B cell (primary cell): Measurements from ENCODE around the gene CAMK2G. TPM values are rescaled to one million over a fixed set of nuclear protein-coding genes. Genes with fewer than 3 reads are reported as not detected.
"Not testable (repeated sequence)": the region's sequence is repeated elsewhere in the genome, so short reads cannot be mapped to it uniquely, and the experiment has no call there.

Source experiments
- ATAC-seq: fragments of 200-7000 bp; cut with Tn5 transposase; one replicate; pipeline ENCODE4 v1.10.0; 2021; ENCODE audit warnings: low read depth, mild to moderate bottlenecking, moderate number of reproducible peaks, moderate library complexity
- CTCF ChIA-PET: fragments of 350-600 bp; sonication (Branson Sonifier 250); formaldehyde crosslinking; loops from one replicate; lab custom pipeline; 2021; ENCODE audit warnings: antibody characterized with exemption, inconsistent platforms; lab: Charles Lee
- POLR2A ChIA-PET: fragments of 350-600 bp; sonication (Branson Sonifier 250); formaldehyde crosslinking; loops from one replicate; lab custom pipeline; 2021; ENCODE audit warnings: antibody characterized with exemption; lab: Charles Lee
- DNase-seq: peaks from one replicate; pipeline ENCODE4 v3.0.0; 2013
- H2AFZ ChIP-seq: 2 replicates; pipeline ENCODE4 v1.6.1; 2012; ENCODE audit warnings: mild to moderate bottlenecking, low read depth, low read length; ENCODE audit not compliant: insufficient read depth, poor library complexity, severe bottlenecking
- H3K27ac ChIP-seq, 2 donors: 1 replicate in 1 of 2; 2 replicates in 1 of 2; pipeline ENCODE4 v1.5.1; 2012 to 2013; ENCODE audit warnings: low read length in 2 of 2, mild to moderate bottlenecking in 2 of 2, moderate library complexity in 1 of 2
- H3K27me3 ChIP-seq, 4 experiments: fragments of 200-600 bp in 1 of 4; sonication (generic) in 1 of 4; replicated peaks in 1 of 4; 1 replicate in 2 of 4; 2 replicates in 2 of 4; pipeline versions ENCODE4 v1.6.1 to v1.7.0; 2013 to 2016; ENCODE audit warnings: low read length in 3 of 4, mild to moderate bottlenecking in 2 of 4, mixed read lengths in 1 of 4, moderate library complexity in 1 of 4; ENCODE audit not compliant: insufficient read depth in 4 of 4, control insufficient read depth in 3 of 4; ENCODE audit errors: control extremely low read depth in 1 of 4
- H3K36me3 ChIP-seq, 2 experiments: replicated peaks in 1 of 2; 1 replicate in 1 of 2; 2 replicates in 1 of 2; pipeline versions ENCODE4 v1.6.1 to v1.7.1; 2013; ENCODE audit warnings: low read length in 1 of 2; ENCODE audit not compliant: insufficient read depth in 2 of 2, control insufficient read depth in 1 of 2; ENCODE audit errors: control extremely low read depth in 1 of 2, extremely low read depth in 1 of 2
- H3K4me1 ChIP-seq, 2 donors: fragments of 200-600 bp in 1 of 2; sonication (generic) in 1 of 2; 1 replicate in 1 of 2; 2 replicates in 1 of 2; pipeline versions ENCODE4 v1.5.1 to v1.6.1; 2013 to 2017; ENCODE audit warnings: low read length in 2 of 2; ENCODE audit not compliant: control insufficient read depth in 2 of 2, insufficient read depth in 2 of 2
- H3K4me2 ChIP-seq: replicated peaks from 2 replicates; pipeline ENCODE3; 2012; ENCODE audit warnings: mild to moderate bottlenecking, low read depth, low read length; ENCODE audit not compliant: poor library complexity, severe bottlenecking
- H3K4me3 ChIP-seq, 5 experiments: fragments of 200-600 bp in 1 of 5; sonication (generic) in 1 of 5; 1 replicate in 3 of 5; 2 replicates in 2 of 5; pipeline versions ENCODE4 v1.5.1 to v1.7.0; 2011 to 2016; ENCODE audit warnings: low read length in 4 of 5, mild to moderate bottlenecking in 4 of 5, low read depth in 2 of 5, control low read depth in 1 of 5, moderate library complexity in 1 of 5; ENCODE audit not compliant: insufficient read depth in 1 of 5; ENCODE audit errors: control extremely low read depth in 1 of 5, extremely low read depth in 1 of 5
- H3K79me2 ChIP-seq: fragments of 200-600 bp; sonication (generic); one replicate; pipeline ENCODE4 v1.6.0; 2016; ENCODE audit warnings: low read length; ENCODE audit not compliant: control insufficient read depth, insufficient read depth
- H3K9ac ChIP-seq: fragments of 200-600 bp; sonication (generic); 2 replicates; pipeline ENCODE4 v1.6.1; 2017; ENCODE audit warnings: mild to moderate bottlenecking, low read length, moderate library complexity
- H3K9me3 ChIP-seq, 3 donors: one replicate each; pipeline versions ENCODE4 v1.6.1 to v1.7.1; 2013; ENCODE audit warnings: low read length in 2 of 3; ENCODE audit not compliant: control insufficient read depth in 2 of 3, insufficient read depth in 1 of 3; ENCODE audit errors: control extremely low read depth in 1 of 3
- H4K20me1 ChIP-seq: 2 replicates; pipeline ENCODE4 v1.6.0; 2012; ENCODE audit warnings: mild to moderate bottlenecking, low read length; ENCODE audit not compliant: insufficient read depth, control insufficient read depth, poor library complexity, severe bottlenecking
- H3K27ac Mint-ChIP-seq: one replicate; pipeline ENCODE4 v1.8.0; 2021; ENCODE audit warnings: mixed read lengths
- H3K27me3 Mint-ChIP-seq: one replicate; pipeline ENCODE4 v1.8.0; 2021; ENCODE audit warnings: mixed read lengths
- H3K4me1 Mint-ChIP-seq: one replicate; pipeline ENCODE4 v1.8.0; 2021; ENCODE audit warnings: mixed read lengths
- H3K4me3 Mint-ChIP-seq: one replicate; pipeline ENCODE4 v1.8.0; 2021; ENCODE audit warnings: mixed read lengths
- H3K9me3 Mint-ChIP-seq: one replicate; pipeline ENCODE4 v1.8.0; 2022; ENCODE audit warnings: mixed read lengths; ENCODE audit not compliant: insufficient read depth
- CTCF ChIP-seq: fragments of 200-600 bp; IDR thresholded peaks from one replicate; pipeline ENCODE4 v1.8.0; 2022; ENCODE audit warnings: antibody characterized with exemption, mild to moderate bottlenecking
- EZH2 ChIP-seq: IDR thresholded peaks from 2 replicates; pipeline ENCODE4 v1.6.1; 2012; ENCODE audit warnings: borderline replicate concordance, low read depth, mild to moderate bottlenecking, moderate library complexity, low read length; ENCODE audit not compliant: insufficient read depth, poor library complexity, severe bottlenecking
- WGBS: methylation state at CpG from one replicate; pipeline ENCODE4 v1.1.5; 2013; ENCODE audit warnings: missing lambda C conversion rate; ENCODE audit not compliant: insufficient coverage; 5-methylcytosine and 5-hydroxymethylcytosine counted together
- intact Hi-C: fragments of 100-400 bp; cut with micrococcal nuclease; formaldehyde crosslinking; loops from one replicate; pipeline ENCODE4 v1.10.0; 2022
- polyA plus RNA-seq: library from polyadenylated mRNA; depleted of rRNA; stranded (reverse); fragments of >200 nt; gene quantifications from 2 replicates; pipeline ENCODE4 v1.2.3, GENCODE V29; 2012
- total RNA-seq, 2 donors: library from RNA; stranded (reverse); fragments of 120-200 nt in 1 of 2; gene quantifications; 1 replicate in 1 of 2; 2 replicates in 1 of 2; pipeline versions ENCODE4 v1.2.3 to v1.2.4, GENCODE V29; 2013 to 2022

CAMK2G gene
- total and polyA plus RNA-seq, 2 donors (not counting 1 experiment from before 2014, with no cell fraction given): 42.7 to 48.7 TPM

- Mint-ChIP-seq H3K4me3 (no peak overlapping the region), H3K4me1 (no peaks in the 10 kb centered on the region), H3K27me3 (no peaks in the 10 kb centered on the region), H3K27ac (no peak overlapping the region), H3K9me3 (no peaks in the 10 kb centered on the region)
- no peaks in the 10 kb centered on the region for H3K27me3 ChIP-seq
- intact Hi-C loops: no loop called here
- no peaks in the 10 kb centered on the region for H4K20me1 ChIP-seq
- H3K9me3 ChIP-seq: no peaks in the 10 kb centered on the region
- no peaks in the 10 kb centered on the region for H3K79me2 ChIP-seq
- 80% methylated on average over 1 of the region's 3 CpGs for WGBS
- H3K36me3 ChIP-seq: peaks cover 17 to 49% of the 10 kb centered on the region in 2 experiments
- DNase-seq (no peak), ATAC-seq (no peak)
- POLR2A ChIA-PET: interaction anchor here (0.6 kb wide), 1 partner anchor 42 kb away, joined by 7 read pairs; no protein-coding TSS in a partner anchor
- CTCF ChIA-PET: interaction anchor here (1.1 kb wide), 1 partner anchor 244 kb away, joined by 3 read pairs; no protein-coding TSS in a partner anchor
- no peak for TF ChIP-seq CTCF
- TF ChIP-seq EZH2: no peak
- H3K4me3 ChIP-seq: no peak overlapping the region
- no peak overlapping the region for H3K4me2 ChIP-seq
- no peak overlapping the region for H3K9ac ChIP-seq
- H3K4me1 ChIP-seq: no peaks in the 10 kb centered on the region
- H3K27ac ChIP-seq: no peak overlapping the region
- H2AFZ ChIP-seq: no peak overlapping the region
Measured at GRCh38 chr10:73837072-73837471, 37.3 kb downstream of the CAMK2G start.

- H3K27me3 Mint-ChIP-seq: no peaks in the 10 kb centered on the region
- H3K4me1 ChIP-seq: no peaks in the 10 kb centered on the region
- WGBS: 98% methylated on average over 8 of the region's 11 CpGs
- no peak overlapping the region for H2AFZ ChIP-seq
- ATAC-seq: no peak
- no peak overlapping the region for H3K27ac ChIP-seq
- H3K36me3 ChIP-seq: peaks cover 14 to 44% of the 10 kb centered on the region in 2 experiments
- POLR2A ChIA-PET: interaction anchor here (0.6 kb wide), 1 partner anchor 42 kb away, joined by 7 read pairs; no protein-coding TSS in a partner anchor
- intact Hi-C loops: no loop called here
- no peaks in the 10 kb centered on the region for H3K27me3 ChIP-seq
- H3K9ac ChIP-seq: no peak overlapping the region
- no peaks in the 10 kb centered on the region for H3K9me3 ChIP-seq
- no peaks in the 10 kb centered on the region for H3K9me3 Mint-ChIP-seq
- H4K20me1 ChIP-seq: no peaks in the 10 kb centered on the region
- CTCF ChIA-PET: interaction anchor here (1.1 to 1.4 kb wide), 2 partner anchors 43 to 245 kb away, joined by 3 to 5 read pairs; no protein-coding TSS in a partner anchor
- no peak overlapping the region for H3K4me3 Mint-ChIP-seq
- no peak for DNase-seq
- no peaks in the 10 kb centered on the region for H3K4me1 Mint-ChIP-seq
- no peak overlapping the region for H3K4me2 ChIP-seq
- H3K27ac Mint-ChIP-seq: no peak overlapping the region
- no peak for TF ChIP-seq EZH2
- TF ChIP-seq CTCF: no peak
- no peak overlapping the region for H3K4me3 ChIP-seq
- H3K79me2 ChIP-seq: no peaks in the 10 kb centered on the region
Measured at GRCh38 chr10:73836427-73836980, 37.9 kb downstream of the CAMK2G start.

- H3K9me3 Mint-ChIP-seq, H3K4me1 ChIP-seq, H3K9me3 ChIP-seq, H3K27me3 ChIP-seq, intact Hi-C loops, H3K4me2 ChIP-seq, H3K4me3 Mint-ChIP-seq, ATAC-seq, H2AFZ ChIP-seq, H3K27me3 Mint-ChIP-seq, H3K9ac ChIP-seq, H3K4me1 Mint-ChIP-seq, H3K79me2 ChIP-seq, H4K20me1 ChIP-seq, H3K27ac Mint-ChIP-seq, DNase-seq, H3K4me3 ChIP-seq, H3K27ac ChIP-seq, POLR2A ChIA-PET: not testable (repeated sequence)
- H3K36me3 ChIP-seq: peaks cover 0 to 44% of the 10 kb centered on the region in 2 experiments
- CTCF ChIA-PET: interaction anchor here (0.8 to 1.0 kb wide), 2 partner anchors 10 to 50 kb away, joined by 3 read pairs; no protein-coding TSS in a partner anchor
- WGBS: 95% methylated on average over 2 of the region's 7 CpGs
Measured at GRCh38 chr10:73829090-73829489, 45.3 kb downstream of the CAMK2G start.
